Nephron progenitor cell (in vitro differentiated cells): ENCODE results near the gene GPR137B.
"Not testable (repeated sequence)": the region's sequence is repeated elsewhere in the genome, so short reads cannot be mapped to it uniquely, and the experiment has no call there.

Source experiments
- DNase-seq: peaks from one replicate; pipeline ENCODE4 v3.0.0; 2021
- H3K27ac Mint-ChIP-seq: 2 replicates; pipeline ENCODE4 v1.8.0; 2021; ENCODE audit warnings: mild to moderate bottlenecking, moderate library complexity, mixed read lengths
- H3K27me3 Mint-ChIP-seq: 2 replicates; pipeline ENCODE4 v1.8.0; 2021; ENCODE audit warnings: mild to moderate bottlenecking, low read depth, mixed read lengths; ENCODE audit not compliant: poor library complexity
- H3K36me3 Mint-ChIP-seq: 2 replicates; pipeline ENCODE4 v1.8.0; 2021; ENCODE audit warnings: low read depth, mixed read lengths
- H3K4me1 Mint-ChIP-seq: 2 replicates; pipeline ENCODE4 v1.8.0; 2021; ENCODE audit warnings: mixed read lengths
- H3K4me3 Mint-ChIP-seq: 2 replicates; pipeline ENCODE4 v1.8.0; 2021; ENCODE audit warnings: mild to moderate bottlenecking, moderate library complexity, mixed read lengths
- H3K9me3 Mint-ChIP-seq: 2 replicates; pipeline ENCODE4 v1.8.0; 2021; ENCODE audit warnings: mild to moderate bottlenecking, moderate library complexity, mixed read lengths
- TF ChIP-seq, protein P1 (sequence below): fragments of 200-600 bp; sonication (generic); IDR thresholded peaks from 2 replicates; pipeline ENCODE4 v1.5.0; 2021; ENCODE audit warnings: antibody characterized with exemption

The GPR137B gene

GRCh38 chr1:236154126-236154525 is 11.8 kb downstream of the GPR137B start:
- TF ChIP-seq, protein P1, sequence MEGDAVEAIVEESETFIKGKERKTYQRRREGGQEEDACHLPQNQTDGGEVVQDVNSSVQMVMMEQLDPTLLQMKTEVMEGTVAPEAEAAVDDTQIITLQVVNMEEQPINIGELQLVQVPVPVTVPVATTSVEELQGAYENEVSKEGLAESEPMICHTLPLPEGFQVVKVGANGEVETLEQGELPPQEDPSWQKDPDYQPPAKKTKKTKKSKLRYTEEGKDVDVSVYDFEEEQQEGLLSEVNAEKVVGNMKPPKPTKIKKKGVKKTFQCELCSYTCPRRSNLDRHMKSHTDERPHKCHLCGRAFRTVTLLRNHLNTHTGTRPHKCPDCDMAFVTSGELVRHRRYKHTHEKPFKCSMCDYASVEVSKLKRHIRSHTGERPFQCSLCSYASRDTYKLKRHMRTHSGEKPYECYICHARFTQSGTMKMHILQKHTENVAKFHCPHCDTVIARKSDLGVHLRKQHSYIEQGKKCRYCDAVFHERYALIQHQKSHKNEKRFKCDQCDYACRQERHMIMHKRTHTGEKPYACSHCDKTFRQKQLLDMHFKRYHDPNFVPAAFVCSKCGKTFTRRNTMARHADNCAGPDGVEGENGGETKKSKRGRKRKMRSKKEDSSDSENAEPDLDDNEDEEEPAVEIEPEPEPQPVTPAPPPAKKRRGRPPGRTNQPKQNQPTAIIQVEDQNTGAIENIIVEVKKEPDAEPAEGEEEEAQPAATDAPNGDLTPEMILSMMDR: no peak
- H3K4me1 Mint-ChIP-seq: peaks cover 73% of the 10 kb centered on the region

DNA sequence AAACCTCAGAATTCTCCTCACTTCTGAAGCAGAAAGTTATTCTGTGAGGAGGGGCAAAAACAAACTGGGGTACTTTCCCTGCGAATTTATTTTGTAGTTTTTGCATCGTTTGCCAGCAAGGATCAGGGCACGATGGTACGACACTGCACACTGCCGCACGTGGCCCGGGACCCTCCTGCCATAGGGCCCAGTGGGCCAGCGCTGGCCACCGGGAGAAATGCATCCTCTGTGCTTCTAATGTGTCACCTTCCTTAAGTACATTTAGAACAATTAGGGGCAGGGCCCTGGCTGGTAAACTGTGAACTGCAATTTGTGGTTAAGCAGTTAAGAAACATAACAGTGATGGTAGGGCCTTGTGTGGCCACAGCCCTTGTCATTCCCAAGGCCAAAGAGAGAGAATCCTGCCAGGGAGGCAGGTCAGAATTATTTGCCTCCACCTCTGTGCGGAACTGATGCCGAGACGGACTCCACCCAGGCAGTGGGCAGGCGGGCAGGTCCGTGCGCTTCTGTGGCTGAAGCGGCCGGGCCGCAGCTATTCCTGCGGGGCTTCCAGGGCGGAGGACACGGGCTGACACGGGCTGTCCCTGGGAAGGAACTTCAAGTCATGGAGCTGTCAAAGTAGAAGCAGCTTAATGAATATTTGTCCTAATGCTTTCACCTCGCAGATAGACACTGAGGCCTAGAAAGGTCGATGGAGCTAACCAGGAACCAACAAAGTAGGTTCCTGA is 12.5 kb downstream of the GPR137B start:
- H3K27ac Mint-ChIP-seq: peak overlapping the region; percentile 81
- peaks cover 73% of the 10 kb centered on the region for H3K4me1 Mint-ChIP-seq
- peaks cover 9% of the 10 kb centered on the region for H3K36me3 Mint-ChIP-seq

More at GRCh38 chr1:236154126-236154525, 11.8 kb downstream of the GPR137B start:
- no peak for DNase-seq
- Mint-ChIP-seq H3K27me3 (peaks cover 7% of the 10 kb centered on the region), H3K9me3 (no peaks in the 10 kb centered on the region), H3K4me3 (no peak overlapping the region), H3K27ac (no peak overlapping the region), H3K36me3 (peaks cover 9% of the 10 kb centered on the region)

GRCh38 chr1:236155399-236155767 is 13.0 kb downstream of the GPR137B start:
- TF ChIP-seq, protein P1: no peak
- H3K36me3 Mint-ChIP-seq: peaks cover 11% of the 10 kb centered on the region
- DNase-seq: no peak
- peaks cover 73% of the 10 kb centered on the region for H3K4me1 Mint-ChIP-seq
- peaks cover 11% of the 10 kb centered on the region for H3K27me3 Mint-ChIP-seq
- H3K27ac Mint-ChIP-seq: peak overlapping the region; percentile 81
- peaks cover 4% of the 10 kb centered on the region for H3K9me3 Mint-ChIP-seq
- no peak overlapping the region for H3K4me3 Mint-ChIP-seq

More for the DNA sequence above, 12.5 kb downstream of the GPR137B start:
- TF ChIP-seq, protein P1: no peak
- peaks cover 4% of the 10 kb centered on the region for H3K9me3 Mint-ChIP-seq
- H3K4me3 Mint-ChIP-seq: no peak overlapping the region
- DNase-seq: no peak
- peaks cover 11% of the 10 kb centered on the region for H3K27me3 Mint-ChIP-seq

- peaks cover 15% of the 10 kb centered on the region for H3K27me3 Mint-ChIP-seq
- H3K4me1 Mint-ChIP-seq: peaks cover 73% of the 10 kb centered on the region
- no peak overlapping the region for H3K27ac Mint-ChIP-seq
- peaks cover 7% of the 10 kb centered on the region for H3K9me3 Mint-ChIP-seq
- no peak overlapping the region for H3K4me3 Mint-ChIP-seq
- TF ChIP-seq, protein P1: no peak
- H3K36me3 Mint-ChIP-seq: peaks cover 17% of the 10 kb centered on the region
- DNase-seq: no peak
Observed at GRCh38 chr1:236155841-236156503, 13.6 kb downstream of the GPR137B start.

DNA sequence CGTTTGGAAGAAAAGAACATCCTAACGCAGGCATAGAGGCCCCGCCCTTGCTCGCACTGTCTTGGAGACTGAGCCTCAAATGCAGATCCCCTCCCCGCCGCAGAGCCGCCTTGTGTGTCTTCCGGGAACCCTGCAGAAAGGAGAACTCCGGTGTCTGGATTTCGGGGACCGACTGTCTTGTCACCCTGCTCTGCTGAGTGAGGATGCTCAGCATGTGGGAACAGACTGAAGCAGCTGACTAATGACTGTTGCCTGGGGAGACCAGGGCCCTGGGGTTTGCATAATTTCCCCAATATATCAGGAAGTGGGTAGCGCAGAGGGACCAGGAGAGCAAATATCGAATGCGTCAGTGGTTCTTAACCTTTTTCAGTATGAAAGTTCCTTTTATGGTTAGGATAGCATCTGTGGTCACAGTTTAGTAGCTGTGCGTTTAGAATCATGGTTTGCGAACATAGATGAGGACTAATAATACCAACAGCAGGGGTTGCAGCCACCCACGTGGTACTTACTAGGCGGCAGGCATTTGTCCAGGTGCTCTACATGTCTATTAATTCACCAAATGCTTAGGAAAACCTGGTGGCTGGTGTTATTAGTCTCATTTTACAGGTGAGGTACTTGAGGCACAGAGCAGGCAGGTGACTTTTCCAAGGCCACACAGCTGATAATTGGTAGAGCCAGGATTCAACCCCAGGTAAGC is 14.3 kb downstream of the GPR137B start:
- DNase-seq: no peak
- Mint-ChIP-seq H3K9me3 (peaks cover 14% of the 10 kb centered on the region), H3K4me3 (no peak overlapping the region), H3K27ac (peak overlapping the region; percentile 90), H3K27me3 (peaks cover 18% of the 10 kb centered on the region), H3K4me1 (peaks cover 76% of the 10 kb centered on the region), H3K36me3 (peaks cover 24% of the 10 kb centered on the region)
- TF ChIP-seq, protein P1: no peak

- H3K27ac Mint-ChIP-seq, DNase-seq, H3K4me3 Mint-ChIP-seq: not testable (repeated sequence)
- peaks cover 19% of the 10 kb centered on the region for H3K27me3 Mint-ChIP-seq
- H3K9me3 Mint-ChIP-seq: peaks cover 28% of the 10 kb centered on the region
- peaks cover 38% of the 10 kb centered on the region for H3K36me3 Mint-ChIP-seq
- peaks cover 71% of the 10 kb centered on the region for H3K4me1 Mint-ChIP-seq
Observed at GRCh38 chr1:236158072-236158471, 15.7 kb downstream of the GPR137B start.
